ENCODE data around the gene ADCY6. TPM values are rescaled to one million over a fixed set of nuclear protein-coding genes. Genes with fewer than 3 reads are reported as not detected.

Gene ADCY6
- total RNA-seq (10 to 100 TPM; 21.8 to 44.0 (median 29.7) TPM), polyA plus RNA-seq (10 to 100 TPM; 20.8 to 55.3 (median 34.3) TPM)
- long read RNA-seq, donor 1, partial matches to known transcripts = 0 of 2 reads
- long read RNA-seq, donor 1, other reads (novel, unspliced or antisense) = 0 of 2 reads
- long read RNA-seq, donor 2, full-length matches to known transcripts = 5 of 5 reads
- long read RNA-seq, donor 2, partial matches to known transcripts = 0 of 5 reads
- long read RNA-seq, donor 2, other reads (novel, unspliced or antisense) = 0 of 5 reads
- long read RNA-seq, donor 3 = 0 reads
- long read RNA-seq, donor 4, partial matches to known transcripts = 0 of 1 reads
- long read RNA-seq, donor 4, other reads (novel, unspliced or antisense) = 1 of 1 reads
- long read RNA-seq, donor 5, full-length matches to known transcripts = 1 of 43 reads
- long read RNA-seq, donor 5, partial matches to known transcripts = 19 of 43 reads
- long read RNA-seq, donor 5, other reads (novel, unspliced or antisense) = 23 of 43 reads
- long read RNA-seq, donor 6, partial matches to known transcripts = 0 of 1 reads
- long read RNA-seq, donor 6, other reads (novel, unspliced or antisense) = 1 of 1 reads
- long read RNA-seq, donor 7 = 0 reads
- long read RNA-seq, donor 8, partial matches to known transcripts = 14 of 14 reads
- long read RNA-seq, donor 8, other reads (novel, unspliced or antisense) = 0 of 14 reads
- long read RNA-seq, donor 9 = 0 reads
- long read RNA-seq, donor 10, partial matches to known transcripts = 0 of 2 reads
- long read RNA-seq, donor 10, other reads (novel, unspliced or antisense) = 0 of 2 reads

GRCh38 chr12:48788854-48789775 is at the start of gene ADCY6:
TSS of gene ADCY6 (minus strand) at chr12:48789089. CDS start at chr12:48783434, 5,655 bp downstream.
- peak within 1 kb of the TSS in 4 of 5 donors; percentile 5 to 84 (median 46) for H3K27ac ChIP-seq
- H3K4me1 ChIP-seq (replicated peaks in 1 of 2) = peaks cover 17 to 24% of the 10 kb centered on the region in 2 donors
- 0 to 3% (median 1%) methylated on average over 12 to 86 of the region's 86 CpGs for WGBS, 4 donors
- no peaks in the 10 kb centered on the region for H3K9me3 ChIP-seq (replicated peaks in 1 of 3)
- DNase-seq = peak; percentile 73 to 86 (median 83)
- no peaks in the 10 kb centered on the region for H3K27me3 ChIP-seq
- TF ChIP-seq CTCF (IDR thresholded peaks at IDR 0.05) = no peak
- peak in 1 of 2 donors; percentile 3 for TF ChIP-seq POLR2A (IDR thresholded peaks at IDR 0.05)
- intact Hi-C loops (cut with DNase I) = no loop called here
- H3K4me3 ChIP-seq = peak within 1 kb of the TSS in 3 of 4 donors; percentile 40 to 97 (median 87)
- H3K36me3 ChIP-seq (replicated peaks in 1 of 2) = no peaks in the 10 kb centered on the region

- H3K4me1 ChIP-seq (replicated peaks in 1 of 2) = no peaks in the 10 kb centered on the region
- H3K4me3 ChIP-seq = no peak overlapping the region
- TF ChIP-seq POLR2A (IDR thresholded peaks at IDR 0.05) = no peak
- no peak overlapping the region for H3K27ac ChIP-seq
- intact Hi-C loops (cut with DNase I) = no loop called here
- no peaks in the 10 kb centered on the region for H3K27me3 ChIP-seq
- H3K9me3 ChIP-seq (replicated peaks in 1 of 3) = no peaks in the 10 kb centered on the region
- WGBS, 4 donors = 88 to 94% (median 90%) methylated on average over 4 of the region's 4 CpGs
- peaks cover 0 to 81% of the 10 kb centered on the region in 2 donors for H3K36me3 ChIP-seq (replicated peaks in 1 of 2)
- DNase-seq = no peak
These were observed 49.2 kb upstream of the ADCY6 start for GRCh38 chr12:48838048-48838447.

- H3K4me3 ChIP-seq = no peak overlapping the region
- DNase-seq = no peak
- no peaks in the 10 kb centered on the region for H3K9me3 ChIP-seq (replicated peaks in 1 of 3)
- TF ChIP-seq POLR2A (IDR thresholded peaks at IDR 0.05) = no peak
- no peak for TF ChIP-seq CTCF (IDR thresholded peaks at IDR 0.05)
- peaks cover 0 to 93% of the 10 kb centered on the region in 2 donors for H3K36me3 ChIP-seq (replicated peaks in 1 of 2)
- H3K27me3 ChIP-seq = no peaks in the 10 kb centered on the region
- intact Hi-C loops (cut with DNase I) = no loop called here
- H3K27ac ChIP-seq = no peak overlapping the region
- no peaks in the 10 kb centered on the region for H3K4me1 ChIP-seq (replicated peaks in 1 of 2)
- WGBS, 4 donors = 85 to 91% (median 89%) methylated on average over 11 to 12 of the region's 12 CpGs
These were observed 43.6 kb upstream of the ADCY6 start for GRCh38 chr12:48832321-48833060.

GRCh38 chr12:48831257-48831656 is 42.4 kb upstream of the ADCY6 start:
- H3K27me3 ChIP-seq = no peaks in the 10 kb centered on the region
- H3K4me3 ChIP-seq = no peak overlapping the region
- H3K36me3 ChIP-seq (replicated peaks in 1 of 2) = peaks cover 0 to 85% of the 10 kb centered on the region in 2 donors
- intact Hi-C loops (cut with DNase I) = no loop called here
- no peak overlapping the region for H3K27ac ChIP-seq
- peaks cover 0 to 4% of the 10 kb centered on the region in 2 donors for H3K4me1 ChIP-seq (replicated peaks in 1 of 2)
- no peak for DNase-seq
- TF ChIP-seq CTCF (IDR thresholded peaks at IDR 0.05) = no peak
- no peak for TF ChIP-seq POLR2A (IDR thresholded peaks at IDR 0.05)
- 76 to 83% (median 81%) methylated on average over 6 of the region's 6 CpGs for WGBS, 4 donors
- H3K9me3 ChIP-seq (replicated peaks in 1 of 3) = no peaks in the 10 kb centered on the region

Data from adrenal gland (tissue), 19 donors.